ENCODE results near the gene RRH. TPM values are rescaled to one million over a fixed set of nuclear protein-coding genes. Genes with fewer than 3 reads are reported as not detected.

The RRH gene, protein sequence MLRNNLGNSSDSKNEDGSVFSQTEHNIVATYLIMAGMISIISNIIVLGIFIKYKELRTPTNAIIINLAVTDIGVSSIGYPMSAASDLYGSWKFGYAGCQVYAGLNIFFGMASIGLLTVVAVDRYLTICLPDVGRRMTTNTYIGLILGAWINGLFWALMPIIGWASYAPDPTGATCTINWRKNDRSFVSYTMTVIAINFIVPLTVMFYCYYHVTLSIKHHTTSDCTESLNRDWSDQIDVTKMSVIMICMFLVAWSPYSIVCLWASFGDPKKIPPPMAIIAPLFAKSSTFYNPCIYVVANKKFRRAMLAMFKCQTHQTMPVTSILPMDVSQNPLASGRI
- under 0.01 and 0.07 TPM in 2 replicates for total RNA-seq

DNA sequence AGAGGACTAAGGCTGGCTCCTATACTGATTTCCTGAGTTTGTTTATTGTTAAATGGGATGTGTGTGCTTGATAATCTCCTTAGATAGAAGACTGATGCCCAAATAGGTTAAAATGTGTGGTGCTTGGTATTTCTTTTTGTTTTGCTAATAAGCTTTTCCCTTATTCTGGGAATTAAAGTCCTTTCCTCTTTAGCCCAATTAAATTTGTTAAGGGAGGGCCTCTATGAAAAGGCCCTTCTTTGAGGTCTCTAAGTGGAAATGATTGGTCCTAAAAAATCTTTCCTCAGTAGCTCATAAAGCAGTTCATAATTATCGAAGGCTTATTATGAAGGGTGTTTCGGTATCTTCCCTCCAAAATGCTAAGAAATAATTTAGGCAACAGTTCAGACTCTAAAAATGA lies at the start of gene RRH:
RRH (plus strand) TSS at position 301 of the 400 bp plus-strand sequence; CDS start at position 357, 56 bp downstream.

DNA sequence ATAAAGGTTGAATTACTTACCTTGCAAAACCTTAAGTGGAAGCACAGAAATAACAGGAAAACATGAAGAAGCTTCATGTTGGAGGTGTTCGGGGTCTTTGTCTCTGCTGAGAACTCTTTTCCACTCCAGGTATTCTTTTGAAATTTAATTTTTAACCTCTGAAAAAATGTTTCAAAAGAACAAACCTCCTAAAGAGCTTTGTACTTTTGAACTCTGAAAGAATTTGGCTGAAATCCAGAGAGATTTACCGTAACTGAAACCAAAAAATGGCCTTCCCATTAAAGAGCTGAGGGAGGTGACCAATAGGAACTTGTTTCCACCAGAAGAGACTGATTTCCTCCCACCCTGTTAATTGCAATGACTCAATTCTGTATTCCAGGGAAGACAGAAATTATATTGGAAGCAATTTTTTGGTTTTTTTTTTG lies 25.9 kb upstream of the RRH start, which contains the start of gene CFI:
CFI (minus strand) TSS at position 105 of the 425 bp plus-strand sequence; CDS start at position 77, 28 bp downstream.

DNA sequence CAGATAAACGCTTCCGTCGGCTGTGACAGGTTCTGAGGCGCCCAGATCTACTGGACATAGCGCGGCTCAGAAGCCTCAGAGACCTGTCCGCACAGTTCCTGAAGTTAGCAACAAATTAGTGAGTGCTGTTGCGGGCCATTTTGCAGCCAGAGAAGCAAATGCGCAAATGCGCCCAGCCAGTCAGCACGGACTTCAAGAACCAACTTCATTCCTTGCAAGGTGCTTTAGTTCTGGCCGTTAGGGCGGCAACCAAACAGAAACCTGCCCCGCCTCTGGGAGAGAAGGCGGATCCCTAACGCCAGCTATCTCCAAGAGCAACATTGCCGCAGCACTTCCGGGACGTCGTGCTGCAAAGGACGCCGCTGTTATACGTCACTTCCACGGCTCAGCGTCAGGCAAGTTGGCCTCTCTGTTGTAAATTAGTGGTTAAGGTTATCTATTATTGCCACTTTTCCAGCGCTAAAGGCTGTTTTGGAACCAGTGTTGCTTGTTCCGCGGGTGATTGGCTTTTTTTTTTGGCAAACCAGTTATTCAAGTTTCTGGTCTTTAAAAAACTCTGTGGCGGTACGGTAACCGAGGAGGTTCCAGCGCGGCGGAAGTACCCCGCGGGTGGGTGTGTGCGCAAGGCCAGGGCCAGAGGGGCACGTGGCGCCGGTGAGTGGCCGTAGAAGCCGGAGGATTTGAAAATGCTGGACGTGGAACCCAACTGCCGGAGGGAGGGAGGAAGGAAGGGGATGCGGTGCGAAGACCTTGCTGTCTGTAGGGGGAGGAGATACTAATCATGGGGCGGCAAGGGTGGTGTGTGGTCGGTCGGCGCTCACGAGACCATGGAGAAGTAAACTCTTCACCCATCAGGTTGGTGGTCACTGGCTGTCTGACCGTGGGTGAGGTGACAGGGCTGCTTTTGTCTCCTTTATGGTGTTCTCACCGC lies 12.4 kb upstream of the RRH start, which contains the start of gene GAR1:
GAR1 (plus strand) TSS at position 612 of the 931 bp plus-strand sequence. CDS start 403 bp downstream, outside the sequence.

DNA sequence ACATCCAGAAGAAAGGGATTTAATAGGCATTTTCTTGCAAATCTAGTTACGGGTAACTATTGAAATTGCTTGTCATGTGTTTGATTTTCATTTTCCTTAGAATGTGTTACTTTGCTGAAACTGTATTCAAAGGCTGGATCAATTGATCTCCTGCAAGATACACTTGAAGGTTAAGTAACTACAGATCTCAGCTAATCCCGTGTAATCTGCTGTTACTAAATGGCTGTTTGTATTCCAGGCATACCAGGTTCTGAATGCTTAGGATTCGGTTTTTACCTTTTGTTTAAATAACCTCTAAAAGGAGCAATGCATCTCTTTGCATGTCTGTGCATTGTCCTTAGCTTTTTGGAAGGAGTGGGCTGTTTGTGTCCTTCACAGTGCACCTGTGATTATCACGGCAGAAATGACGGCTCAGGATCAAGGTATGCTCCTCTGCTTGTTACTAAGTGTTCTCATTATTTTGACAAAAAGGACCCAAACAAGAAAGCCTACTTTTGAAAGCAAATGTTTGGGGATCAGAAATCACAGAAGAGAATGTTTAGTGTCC lies 20.2 kb downstream of the RRH start, which contains the start of gene LRIT3:
LRIT3 (plus strand) TSS at position 212 of the 547 bp plus-strand sequence; CDS start at position 307, 95 bp downstream.

Other genes starting within 250 kb of the RRH start
- gene CASP6, start 124.5 kb upstream of the RRH start, total RNA-seq = 28.4 and 41.4 TPM in 2 replicates
- gene PLA2G12A, start 97.9 kb upstream of the RRH start, total RNA-seq = 24.3 and 32.9 TPM in 2 replicates
- gene CFI, start 26.0 kb upstream of the RRH start, total RNA-seq = 2.5 TPM in 1 of 2 replicates, not detected in the other
- gene GAR1, start 12.2 kb upstream of the RRH start, total RNA-seq = 8.2 and 9.3 TPM in 2 replicates
- under 0.01 TPM in 2 replicates for gene LRIT3, start 20.1 kb downstream of the RRH start, total RNA-seq
- gene EGF, start 84.9 kb downstream of the RRH start, total RNA-seq = 0.34 and 2.7 TPM in 2 replicates